HEK293T (cell line): ENCODE results near the gene FAHD2A.
"Not testable (repeated sequence)": the region's sequence is repeated elsewhere in the genome, so short reads cannot be mapped to it uniquely, and the experiment has no call there.

Source experiments
- ARNT ChIP-seq: fragments of 450-650 bp; IDR thresholded peaks from 2 replicates; pipeline ENCODE4 v1.6.1; 2017; ENCODE audit warnings: mild to moderate bottlenecking
- BHLHE40 ChIP-seq: fragments of 450-650 bp; IDR thresholded peaks from 2 replicates; pipeline ENCODE4 v1.6.1; 2016; ENCODE audit warnings: mild to moderate bottlenecking, moderate library complexity, borderline replicate concordance
- ELF4 ChIP-seq: fragments of 450-650 bp; IDR thresholded peaks from 2 replicates; pipeline ENCODE4 v1.6.1; 2017; ENCODE audit warnings: antibody characterized with exemption
- FOXA1 ChIP-seq: fragments of 450-650 bp; IDR thresholded peaks from 2 replicates; pipeline ENCODE4 v1.6.1; 2016; ENCODE audit warnings: mild to moderate bottlenecking
- FOXM1 ChIP-seq: fragments of 450-650 bp; IDR thresholded peaks from 2 replicates; pipeline ENCODE4 v1.6.1; 2017; ENCODE audit warnings: mild to moderate bottlenecking, borderline replicate concordance
- HDGF ChIP-seq: fragments of 450-650 bp; IDR thresholded peaks from 2 replicates; pipeline ENCODE4 v1.6.1; 2017; ENCODE audit warnings: antibody characterized with exemption, borderline replicate concordance
- L3MBTL2 ChIP-seq: fragments of 450-650 bp; conservative IDR thresholded peaks from 2 replicates; pipeline ENCODE4 v1.6.1; 2016; ENCODE audit warnings: mild to moderate bottlenecking
- LEF1 ChIP-seq: fragments of 450-650 bp; IDR thresholded peaks from 2 replicates; pipeline ENCODE4 v1.6.1; 2017; ENCODE audit warnings: mild to moderate bottlenecking, borderline replicate concordance
- SP1 ChIP-seq: fragments of 450-650 bp; IDR thresholded peaks from 2 replicates; pipeline ENCODE4 v1.6.1; 2017
- SUZ12 ChIP-seq: fragments of 450-650 bp; IDR thresholded peaks from 2 replicates; pipeline ENCODE4 v1.6.1; 2016; ENCODE audit warnings: mild to moderate bottlenecking
- TARDBP ChIP-seq: fragments of 450-650 bp; IDR thresholded peaks from 2 replicates; pipeline ENCODE4 v1.6.1; 2016
- ZNF384 ChIP-seq: fragments of 450-650 bp; IDR thresholded peaks from 2 replicates; pipeline ENCODE4 v1.6.1; 2016

DNA sequence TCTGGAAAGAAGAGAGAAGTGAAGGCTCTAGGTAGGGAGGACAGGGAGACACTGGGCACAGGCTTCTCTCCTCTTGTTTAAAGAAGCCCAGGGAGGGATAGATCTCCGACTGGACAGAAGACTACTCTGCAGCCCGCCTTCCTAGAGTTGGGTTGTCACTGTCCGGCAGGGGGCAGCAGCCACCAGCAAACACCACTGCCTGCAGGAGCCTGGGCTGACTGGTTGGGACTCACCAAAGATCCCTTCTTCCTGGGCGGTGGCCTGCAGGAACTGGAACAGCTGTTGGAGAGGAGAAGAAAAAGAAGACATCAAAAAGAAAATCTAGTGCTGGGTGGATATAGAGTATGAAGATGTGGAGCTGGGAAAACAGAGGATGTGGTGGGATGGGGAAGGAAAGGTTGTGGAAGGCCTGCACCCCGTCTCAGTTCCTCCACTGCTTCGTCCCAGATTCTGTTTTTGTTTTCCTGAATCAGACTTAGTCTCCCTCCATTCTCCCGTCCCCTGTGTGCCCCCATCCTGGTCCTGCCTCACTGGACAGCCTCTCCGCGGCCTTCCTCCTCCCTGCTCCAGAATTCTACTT, 11.6 kb downstream of the FAHD2A start:
- TF ChIP-seq ZNF384, SP1, L3MBTL2, FOXM1, SUZ12, ARNT, FOXA1, LEF1, BHLHE40, ELF4, HDGF, TARDBP: not testable (repeated sequence)
